Measurements from ENCODE around the gene TSHZ1.

DNA sequence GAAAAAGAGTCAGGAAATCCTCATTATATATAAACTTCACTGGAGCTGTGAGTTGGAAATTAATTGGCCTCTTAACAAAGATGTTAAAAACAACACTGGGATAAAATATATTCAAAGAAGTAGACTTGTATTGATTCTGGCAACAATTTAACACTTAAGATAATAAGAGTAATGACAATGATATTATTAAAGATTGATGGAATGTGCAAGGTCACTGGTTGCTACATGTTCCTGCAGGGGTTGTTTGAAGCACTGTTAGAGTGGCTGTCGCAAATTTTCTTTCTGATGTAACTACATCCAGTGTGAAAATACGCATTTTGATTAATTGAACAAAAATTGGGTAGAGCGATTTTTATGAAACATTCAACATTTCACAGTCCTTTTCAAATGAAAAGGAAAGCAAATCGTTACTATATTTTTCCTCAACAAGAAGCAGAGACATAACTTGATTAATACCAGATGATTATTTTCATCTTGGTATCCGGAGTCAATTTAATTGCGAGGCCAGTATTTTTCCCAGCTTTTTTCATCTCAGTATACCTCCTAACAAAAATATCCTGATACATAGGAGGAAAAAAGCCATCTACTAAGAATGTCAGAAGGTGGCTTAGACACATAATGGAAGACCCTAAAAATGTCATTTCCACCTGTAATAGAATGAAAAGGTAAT lies 7.8 kb upstream of the TSHZ1 start:
- TF ChIP-seq, protein P1, sequence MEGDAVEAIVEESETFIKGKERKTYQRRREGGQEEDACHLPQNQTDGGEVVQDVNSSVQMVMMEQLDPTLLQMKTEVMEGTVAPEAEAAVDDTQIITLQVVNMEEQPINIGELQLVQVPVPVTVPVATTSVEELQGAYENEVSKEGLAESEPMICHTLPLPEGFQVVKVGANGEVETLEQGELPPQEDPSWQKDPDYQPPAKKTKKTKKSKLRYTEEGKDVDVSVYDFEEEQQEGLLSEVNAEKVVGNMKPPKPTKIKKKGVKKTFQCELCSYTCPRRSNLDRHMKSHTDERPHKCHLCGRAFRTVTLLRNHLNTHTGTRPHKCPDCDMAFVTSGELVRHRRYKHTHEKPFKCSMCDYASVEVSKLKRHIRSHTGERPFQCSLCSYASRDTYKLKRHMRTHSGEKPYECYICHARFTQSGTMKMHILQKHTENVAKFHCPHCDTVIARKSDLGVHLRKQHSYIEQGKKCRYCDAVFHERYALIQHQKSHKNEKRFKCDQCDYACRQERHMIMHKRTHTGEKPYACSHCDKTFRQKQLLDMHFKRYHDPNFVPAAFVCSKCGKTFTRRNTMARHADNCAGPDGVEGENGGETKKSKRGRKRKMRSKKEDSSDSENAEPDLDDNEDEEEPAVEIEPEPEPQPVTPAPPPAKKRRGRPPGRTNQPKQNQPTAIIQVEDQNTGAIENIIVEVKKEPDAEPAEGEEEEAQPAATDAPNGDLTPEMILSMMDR (conservative IDR thresholded peaks at IDR 0.05; ENCODE audit: low read depth, low read length): no peak
- TF ChIP-seq EZH2 (IDR thresholded peaks at IDR 0.05; ENCODE audit: low read length, unreplicated experiment): no peak

Data from PC-3 (cell line).